Measurements from ENCODE around the gene DKKL1.

The DKKL1 gene

GRCh38 chr19:49340069-49340864 lies 23.4 kb upstream of the DKKL1 start:
- H3K27ac ChIP-seq: no peak overlapping the region
- H3K4me3 ChIP-seq (IDR thresholded peaks at IDR 0.05; ENCODE audit: insufficient read depth, low read depth, low read length): no peak overlapping the region
- TF ChIP-seq, protein P1, sequence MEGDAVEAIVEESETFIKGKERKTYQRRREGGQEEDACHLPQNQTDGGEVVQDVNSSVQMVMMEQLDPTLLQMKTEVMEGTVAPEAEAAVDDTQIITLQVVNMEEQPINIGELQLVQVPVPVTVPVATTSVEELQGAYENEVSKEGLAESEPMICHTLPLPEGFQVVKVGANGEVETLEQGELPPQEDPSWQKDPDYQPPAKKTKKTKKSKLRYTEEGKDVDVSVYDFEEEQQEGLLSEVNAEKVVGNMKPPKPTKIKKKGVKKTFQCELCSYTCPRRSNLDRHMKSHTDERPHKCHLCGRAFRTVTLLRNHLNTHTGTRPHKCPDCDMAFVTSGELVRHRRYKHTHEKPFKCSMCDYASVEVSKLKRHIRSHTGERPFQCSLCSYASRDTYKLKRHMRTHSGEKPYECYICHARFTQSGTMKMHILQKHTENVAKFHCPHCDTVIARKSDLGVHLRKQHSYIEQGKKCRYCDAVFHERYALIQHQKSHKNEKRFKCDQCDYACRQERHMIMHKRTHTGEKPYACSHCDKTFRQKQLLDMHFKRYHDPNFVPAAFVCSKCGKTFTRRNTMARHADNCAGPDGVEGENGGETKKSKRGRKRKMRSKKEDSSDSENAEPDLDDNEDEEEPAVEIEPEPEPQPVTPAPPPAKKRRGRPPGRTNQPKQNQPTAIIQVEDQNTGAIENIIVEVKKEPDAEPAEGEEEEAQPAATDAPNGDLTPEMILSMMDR (conservative IDR thresholded peaks at IDR 0.05; ENCODE audit: low read depth, low read length): no peak
- H4K20me1 ChIP-seq (ENCODE audit: insufficient read depth): no peaks in the 10 kb centered on the region
- peaks cover 2% of the 10 kb centered on the region for H3K4me1 ChIP-seq (ENCODE audit: low read depth, poor library complexity, severe bottlenecking)
- peaks cover 34% of the 10 kb centered on the region; the same call in 1 of the 2 replicates for H3K27me3 ChIP-seq (ENCODE audit: insufficient read depth, low read depth)
- no peaks in the 10 kb centered on the region for H3K36me3 ChIP-seq (ENCODE audit: insufficient read depth)
- H3K9ac ChIP-seq: no peak overlapping the region
- no peak overlapping the region for H2AFZ ChIP-seq (ENCODE audit: low read depth)
- no peak overlapping the region for H3K4me2 ChIP-seq
- H3K79me2 ChIP-seq (ENCODE audit: insufficient read depth, low read depth): no peaks in the 10 kb centered on the region

DNA sequence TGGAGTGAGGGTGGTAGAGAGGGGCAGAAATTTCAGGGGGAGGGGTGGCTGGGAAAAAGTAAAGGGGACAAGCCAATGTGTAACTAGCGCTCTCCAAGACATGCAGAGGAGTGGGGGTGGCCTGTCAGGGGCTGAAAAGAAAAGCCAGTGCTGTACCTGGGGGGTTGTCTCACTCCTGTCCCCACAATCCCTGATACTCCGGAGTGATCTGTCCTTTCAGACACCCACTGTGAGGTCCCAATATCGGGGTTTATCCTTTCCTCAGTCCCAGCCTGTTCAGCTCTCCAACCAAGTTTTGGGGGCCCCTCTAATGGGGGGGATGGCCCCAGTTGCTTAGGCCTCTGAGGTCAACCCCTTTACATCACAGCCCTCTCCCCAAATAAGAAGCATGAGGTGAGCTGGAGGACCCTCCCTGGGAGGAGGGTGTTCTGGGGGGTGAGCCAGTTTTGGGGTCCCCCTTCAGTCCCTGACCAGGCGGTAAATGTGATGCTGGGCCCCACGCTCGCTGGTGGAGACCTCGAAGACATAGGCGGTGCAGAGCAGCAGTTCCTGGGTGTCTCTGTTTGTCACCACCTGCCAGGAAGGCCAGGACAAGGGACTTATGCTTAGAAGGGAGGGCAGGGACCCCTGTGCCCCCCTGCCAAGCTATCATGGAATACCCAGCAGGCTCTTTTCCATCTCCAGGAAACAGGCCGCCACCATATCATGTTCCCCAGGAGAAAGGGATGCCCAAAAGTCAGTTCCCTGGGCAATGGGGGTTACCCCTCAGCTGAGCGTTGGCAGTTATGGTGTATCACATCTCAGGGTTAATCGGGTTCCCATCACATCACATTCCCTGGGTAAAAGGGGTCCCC lies 22.6 kb upstream of the DKKL1 start:
- Histone ChIP-seq H3K4me2 (no peak overlapping the region), H3K4me1 (ENCODE audit: low read depth, poor library complexity, severe bottlenecking) (no peaks in the 10 kb centered on the region), H3K4me3 (IDR thresholded peaks at IDR 0.05; ENCODE audit: insufficient read depth, low read depth, low read length) (no peak overlapping the region), H3K79me2 (ENCODE audit: insufficient read depth, low read depth) (no peaks in the 10 kb centered on the region), H3K9ac (no peak overlapping the region), H4K20me1 (ENCODE audit: insufficient read depth) (no peaks in the 10 kb centered on the region), H3K27ac (no peak overlapping the region), H2AFZ (ENCODE audit: low read depth) (no peak overlapping the region), H3K27me3 (ENCODE audit: insufficient read depth, low read depth) (peaks cover 34% of the 10 kb centered on the region; the same call in 1 of the 2 replicates), H3K36me3 (ENCODE audit: insufficient read depth) (no peaks in the 10 kb centered on the region)
- TF ChIP-seq, protein P1 (conservative IDR thresholded peaks at IDR 0.05; ENCODE audit: low read depth, low read length): no peak

DNA sequence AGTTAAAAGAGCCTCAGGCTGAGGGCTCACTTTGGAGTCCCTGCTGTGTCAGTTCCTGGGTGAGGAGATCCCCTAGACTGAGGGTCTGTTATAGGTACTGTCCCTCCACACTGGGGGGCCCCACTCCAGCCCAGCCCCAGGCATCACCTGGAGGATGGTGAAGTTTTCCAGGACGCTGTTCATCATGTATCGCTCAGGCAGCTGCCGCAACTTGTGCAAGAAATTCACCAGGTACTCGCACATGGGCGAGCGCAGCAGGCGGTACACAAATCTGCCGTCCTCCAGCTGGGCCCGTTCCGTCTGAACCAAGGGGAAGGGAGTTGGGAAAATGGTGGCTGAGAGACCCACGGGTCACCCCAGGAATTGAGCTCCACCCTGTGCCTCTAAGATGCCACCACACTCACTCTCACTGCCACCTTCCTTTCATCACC lies 21.4 kb upstream of the DKKL1 start:
- no peak overlapping the region for H3K4me2 ChIP-seq
- no peak overlapping the region for H2AFZ ChIP-seq (ENCODE audit: low read depth)
- H3K27me3 ChIP-seq (ENCODE audit: insufficient read depth, low read depth): peaks cover 31% of the 10 kb centered on the region; the same call in 1 of the 2 replicates
- H3K79me2 ChIP-seq (ENCODE audit: insufficient read depth, low read depth): no peaks in the 10 kb centered on the region
- no peaks in the 10 kb centered on the region for H3K4me1 ChIP-seq (ENCODE audit: low read depth, poor library complexity, severe bottlenecking)
- no peak overlapping the region for H3K9ac ChIP-seq
- no peaks in the 10 kb centered on the region for H4K20me1 ChIP-seq (ENCODE audit: insufficient read depth)
- no peaks in the 10 kb centered on the region for H3K36me3 ChIP-seq (ENCODE audit: insufficient read depth)
- H3K27ac ChIP-seq: no peak overlapping the region
- TF ChIP-seq, protein P1 (conservative IDR thresholded peaks at IDR 0.05; ENCODE audit: low read depth, low read length): no peak
- no peak overlapping the region for H3K4me3 ChIP-seq (IDR thresholded peaks at IDR 0.05; ENCODE audit: insufficient read depth, low read depth, low read length)

- TF ChIP-seq, protein P1 (conservative IDR thresholded peaks at IDR 0.05; ENCODE audit: low read depth, low read length): no peak
Measured at GRCh38 chr19:49343123-49343522, 20.6 kb upstream of the DKKL1 start.

More at GRCh38 chr19:49343123-49343522, 20.6 kb upstream of the DKKL1 start:
- Histone ChIP-seq H3K4me2 (no peak overlapping the region), H3K27ac (no peak overlapping the region), H2AFZ (ENCODE audit: low read depth) (no peak overlapping the region), H3K27me3 (ENCODE audit: insufficient read depth, low read depth) (peaks cover 28% of the 10 kb centered on the region; the same call in 1 of the 2 replicates), H3K9ac (no peak overlapping the region), H3K4me3 (IDR thresholded peaks at IDR 0.05; ENCODE audit: insufficient read depth, low read depth, low read length) (no peak overlapping the region), H3K4me1 (ENCODE audit: low read depth, poor library complexity, severe bottlenecking) (no peaks in the 10 kb centered on the region), H3K36me3 (ENCODE audit: insufficient read depth) (no peaks in the 10 kb centered on the region), H3K79me2 (ENCODE audit: insufficient read depth, low read depth) (no peaks in the 10 kb centered on the region), H4K20me1 (ENCODE audit: insufficient read depth) (no peaks in the 10 kb centered on the region)
